ENCODE measurements around the gene CDKL1.

- no peak for TF ChIP-seq POLR2A (IDR thresholded peaks at IDR 0.05; ENCODE audit: low read depth)
- TF ChIP-seq CTCF (IDR thresholded peaks at IDR 0.05) = no peak
- no peak for TF ChIP-seq EP300 (IDR thresholded peaks at IDR 0.05)
These were observed 9.1 kb downstream of the CDKL1 start for GRCh38 chr14:50387548-50387947.
